ENCODE results near the gene SLIT2. TPM values are rescaled to one million over a fixed set of nuclear protein-coding genes. Genes with fewer than 3 reads are reported as not detected.

Gene SLIT2
- polyA plus RNA-seq, 1 donor from 2014 or later: 26.4 TPM

GRCh38 chr4:20259707-20260106 is 8.0 kb downstream of the SLIT2 start:
- Histone ChIP-seq H3K27me3 (ENCODE audit: insufficient read depth, low read depth, low read length) (peaks cover 24% of the 10 kb centered on the region), H3K4me2 (ENCODE audit: low read length) (no peak overlapping the region), H3K4me3 (ENCODE audit: low read length) (no peak overlapping the region), H3K9ac (ENCODE audit: low read length) (no peak overlapping the region), H3F3A (ENCODE audit: insufficient read depth, low read length, poor library complexity, severe bottlenecking) (no peaks in the 10 kb centered on the region), H3K36me3 (ENCODE audit: insufficient read depth, low read length) (peaks cover 4% of the 10 kb centered on the region), H3K9me3 (ENCODE audit: low read length) (no peaks in the 10 kb centered on the region), H3K27ac (ENCODE audit: low read length) (no peak overlapping the region), H3K9me2 (ENCODE audit: insufficient read depth, low read length) (no peaks in the 10 kb centered on the region), H3K79me2 (replicated peaks; ENCODE audit: insufficient read depth, low read length) (peaks cover 31% of the 10 kb centered on the region), H2AFZ (ENCODE audit: low read depth, low read length) (no peak overlapping the region), H4K20me1 (ENCODE audit: insufficient read depth) (no peaks in the 10 kb centered on the region)
- no peak for TF ChIP-seq EZH2 (IDR thresholded peaks at IDR 0.05; ENCODE audit: borderline replicate concordance, insufficient read depth, low read length, poor library complexity, severe bottlenecking)
- TF ChIP-seq MXI1 (conservative IDR thresholded peaks at IDR 0.05; ENCODE audit: poor library complexity, severe bottlenecking): no peak
- no peak for TF ChIP-seq TAF1 (IDR thresholded peaks at IDR 0.05; ENCODE audit: low read depth)
- TF ChIP-seq RAD21 (conservative IDR thresholded peaks at IDR 0.05): no peak

GRCh38 chr4:20260821-20261220 is 9.1 kb downstream of the SLIT2 start:
- Histone ChIP-seq H3K27me3 (ENCODE audit: insufficient read depth, low read depth, low read length) (peaks cover 13% of the 10 kb centered on the region), H4K20me1 (ENCODE audit: insufficient read depth) (no peaks in the 10 kb centered on the region), H3K9me2 (ENCODE audit: insufficient read depth, low read length) (no peaks in the 10 kb centered on the region), H3K27ac (ENCODE audit: low read length) (no peak overlapping the region), H3K4me2 (ENCODE audit: low read length) (no peak overlapping the region), H3K79me2 (replicated peaks; ENCODE audit: insufficient read depth, low read length) (peaks cover 20% of the 10 kb centered on the region), H3K9ac (ENCODE audit: low read length) (no peak overlapping the region), H3K36me3 (ENCODE audit: insufficient read depth, low read length) (peaks cover 4% of the 10 kb centered on the region), H3F3A (ENCODE audit: insufficient read depth, low read length, poor library complexity, severe bottlenecking) (no peaks in the 10 kb centered on the region), H3K9me3 (ENCODE audit: low read length) (no peaks in the 10 kb centered on the region), H3K4me3 (ENCODE audit: low read length) (no peak overlapping the region), H2AFZ (ENCODE audit: low read depth, low read length) (no peak overlapping the region)
- TF ChIP-seq RAD21 (conservative IDR thresholded peaks at IDR 0.05) (no peak), MXI1 (conservative IDR thresholded peaks at IDR 0.05; ENCODE audit: poor library complexity, severe bottlenecking) (peak; percentile 42)

DNA sequence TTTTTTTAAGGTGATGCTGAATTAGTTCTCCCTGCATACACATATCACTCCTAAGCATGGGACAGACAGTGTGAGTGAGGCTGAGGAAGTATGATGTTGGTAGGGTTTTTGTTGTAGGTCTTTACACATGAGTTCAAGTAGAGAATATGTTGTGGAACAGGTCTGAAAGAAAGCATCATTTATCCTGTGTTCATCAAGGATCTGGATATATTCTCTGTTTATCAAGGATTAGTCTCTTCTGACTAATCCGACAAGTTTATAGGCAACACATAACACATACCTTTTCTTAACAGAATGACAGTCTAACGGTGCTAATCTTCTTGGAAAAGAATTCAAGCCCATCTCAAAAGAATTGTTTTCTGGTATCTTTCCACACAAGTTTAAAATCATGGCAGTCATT is 10.5 kb downstream of the SLIT2 start:
- Histone ChIP-seq H4K20me1 (ENCODE audit: insufficient read depth) (no peaks in the 10 kb centered on the region), H3K9me2 (ENCODE audit: insufficient read depth, low read length) (no peaks in the 10 kb centered on the region), H3K4me2 (ENCODE audit: low read length) (no peak overlapping the region), H2AFZ (ENCODE audit: low read depth, low read length) (no peak overlapping the region), H3K36me3 (ENCODE audit: insufficient read depth, low read length) (peaks cover 4% of the 10 kb centered on the region), H3K9me3 (ENCODE audit: low read length) (no peaks in the 10 kb centered on the region), H3K4me3 (ENCODE audit: low read length) (no peak overlapping the region), H3K27ac (ENCODE audit: low read length) (no peak overlapping the region), H3K27me3 (ENCODE audit: insufficient read depth, low read depth, low read length) (peaks cover 5% of the 10 kb centered on the region), H3F3A (ENCODE audit: insufficient read depth, low read length, poor library complexity, severe bottlenecking) (no peaks in the 10 kb centered on the region), H3K9ac (ENCODE audit: low read length) (no peak overlapping the region), H3K79me2 (replicated peaks; ENCODE audit: insufficient read depth, low read length) (peaks cover 6% of the 10 kb centered on the region)
- TF ChIP-seq TAF1 (IDR thresholded peaks at IDR 0.05; ENCODE audit: low read depth): no peak
- TF ChIP-seq REST (IDR thresholded peaks at IDR 0.05; ENCODE audit: borderline replicate concordance): no peak
- no peak for TF ChIP-seq RAD21 (conservative IDR thresholded peaks at IDR 0.05)
- no peak for TF ChIP-seq EZH2 (IDR thresholded peaks at IDR 0.05; ENCODE audit: borderline replicate concordance, insufficient read depth, low read length, poor library complexity, severe bottlenecking)
- no peak for TF ChIP-seq CTCF (IDR thresholded peaks at IDR 0.05; ENCODE audit: poor library complexity, severe bottlenecking)
- TF ChIP-seq SMC3 (conservative IDR thresholded peaks at IDR 0.05; ENCODE audit: poor library complexity): no peak
- no peak for TF ChIP-seq POLR2AphosphoS5 (IDR thresholded peaks at IDR 0.05)
- no peak for TF ChIP-seq EP300 (conservative IDR thresholded peaks at IDR 0.05; ENCODE audit: poor library complexity, severe bottlenecking)
- no peak for TF ChIP-seq MXI1 (conservative IDR thresholded peaks at IDR 0.05; ENCODE audit: poor library complexity, severe bottlenecking)
